GM23338 (cell line): ENCODE measurements around the gene HTR1D. TPM values are rescaled to one million over a fixed set of nuclear protein-coding genes. Genes with fewer than 3 reads are reported as not detected.

Source experiments
- ATAC-seq: fragments of 200-7000 bp; cut with Tn5 transposase; 3 replicates; pipeline ENCODE4 v1.9.1; 2020
- DNase-seq: peaks from one replicate; pipeline ENCODE4 v3.0.0-alpha.2; 2015; ENCODE audit warnings: low spot score
- H2AFZ ChIP-seq: fragments of 200-600 bp; sonication (generic); 2 replicates; pipeline ENCODE4 v1.8.0; 2016; ENCODE audit warnings: antibody characterized with exemption, mild to moderate bottlenecking, moderate library complexity
- H3F3A ChIP-seq: fragments of 200-600 bp; sonication (generic); replicated peaks from 2 replicates; pipeline ENCODE4 v1.8.0; 2017; ENCODE audit warnings: antibody characterized with exemption, mixed run types, low read depth
- H3K27ac ChIP-seq: fragments of 200-600 bp; sonication (generic); 2 replicates; pipeline ENCODE4 v1.6.1; 2016; ENCODE audit warnings: low read depth
- H3K27me3 ChIP-seq: fragments of 200-600 bp; sonication (generic); 2 replicates; pipeline ENCODE4 v1.8.0; 2016; ENCODE audit warnings: mild to moderate bottlenecking, mixed run types, moderate library complexity; ENCODE audit not compliant: insufficient read depth
- H3K36me3 ChIP-seq: fragments of 200-600 bp; sonication (generic); 2 replicates; pipeline ENCODE4 v1.8.0; 2016; ENCODE audit warnings: mild to moderate bottlenecking; ENCODE audit not compliant: insufficient read depth
- H3K4me1 ChIP-seq: fragments of 200-600 bp; sonication (generic); 2 replicates; pipeline ENCODE4 v1.8.0; 2016; ENCODE audit warnings: mild to moderate bottlenecking, moderate library complexity; ENCODE audit not compliant: insufficient read depth
- H3K4me2 ChIP-seq: fragments of 200-600 bp; sonication (generic); 2 replicates; pipeline ENCODE4 v1.7.1; 2017; ENCODE audit warnings: mixed run types
- H3K4me3 ChIP-seq: fragments of 200-600 bp; sonication (generic); 2 replicates; pipeline ENCODE4 v1.6.1; 2016; ENCODE audit warnings: mixed run types
- H3K79me2 ChIP-seq: fragments of 200-600 bp; sonication (generic); replicated peaks from 2 replicates; pipeline ENCODE4 v1.8.0; 2017; ENCODE audit warnings: mild to moderate bottlenecking; ENCODE audit not compliant: insufficient read depth
- H3K9me2 ChIP-seq: fragments of 200-600 bp; sonication (generic); 2 replicates; pipeline ENCODE4 v1.8.0; 2017; ENCODE audit not compliant: insufficient read depth
- H4K20me1 ChIP-seq: fragments of 200-600 bp; sonication (generic); replicated peaks from 2 replicates; pipeline ENCODE4 v1.8.0; 2017; ENCODE audit warnings: mild to moderate bottlenecking; ENCODE audit not compliant: insufficient read depth
- H3K27ac Mint-ChIP-seq: 2 replicates; pipeline ENCODE4 v1.8.0; 2020; ENCODE audit warnings: inconsistent platforms, mild to moderate bottlenecking, moderate library complexity, mixed read lengths
- H3K27me3 Mint-ChIP-seq: 3 replicates; pipeline ENCODE4 v1.8.0; 2022; ENCODE audit warnings: low read depth, mild to moderate bottlenecking, moderate library complexity, mixed read lengths, inconsistent platforms; ENCODE audit not compliant: insufficient read depth, poor library complexity
- H3K36me3 Mint-ChIP-seq: 3 replicates; pipeline ENCODE4 v1.8.0; 2021; ENCODE audit warnings: low read depth, mild to moderate bottlenecking, inconsistent platforms, moderate library complexity, mixed read lengths
- H3K4me1 Mint-ChIP-seq: 3 replicates; pipeline ENCODE4 v1.8.0; 2020; ENCODE audit warnings: mild to moderate bottlenecking, inconsistent platforms, mixed read lengths
- H3K4me3 Mint-ChIP-seq: 3 replicates; pipeline ENCODE4 v1.8.0; 2021; ENCODE audit warnings: moderate library complexity, mild to moderate bottlenecking, inconsistent platforms, mixed read lengths
- H3K9me3 Mint-ChIP-seq: 3 replicates; pipeline ENCODE4 v1.8.0; 2020; ENCODE audit warnings: moderate library complexity, mild to moderate bottlenecking, inconsistent platforms, mixed read lengths
- CREB1 ChIP-seq: fragments of 250-450 bp; sonication (Bioruptor Pico); IDR thresholded peaks from 2 replicates; pipeline ENCODE4 v1.5.0; 2020; ENCODE audit warnings: low read depth, mild to moderate bottlenecking, moderate library complexity
- CTCF ChIP-seq, 2 experiments: fragments of 200-600 bp in 1 of 2; sonication (generic) in 1 of 2; conservative IDR thresholded peaks; 2 replicates each; pipeline versions ENCODE4 v1.5.1 to v1.6.1; 2016 to 2017; ENCODE audit warnings: antibody characterized with exemption in 2 of 2, low read depth in 2 of 2, mild to moderate bottlenecking in 2 of 2, moderate library complexity in 1 of 2
- ETS1 ChIP-seq: IDR thresholded peaks from 2 replicates; pipeline ENCODE4 v1.6.1; 2016; ENCODE audit warnings: antibody characterized with exemption
- EZH2 ChIP-seq: fragments of 200-600 bp; sonication (generic); IDR thresholded peaks from one replicate; pipeline ENCODE4 v1.8.0; 2017; ENCODE audit warnings: antibody characterized with exemption, mild to moderate bottlenecking, low read depth; ENCODE audit not compliant: unreplicated experiment
- EZH2phosphoT487 ChIP-seq: fragments of 200-600 bp; sonication (generic); IDR thresholded peaks from one replicate; pipeline ENCODE4 v1.8.1; 2018; ENCODE audit warnings: antibody characterized with exemption; ENCODE audit not compliant: unreplicated experiment
- JUNB ChIP-seq: IDR thresholded peaks from one replicate; pipeline ENCODE4 v1.6.1; 2016; ENCODE audit warnings: antibody characterized with exemption; ENCODE audit not compliant: unreplicated experiment
- NANOG ChIP-seq: IDR thresholded peaks from 2 replicates; pipeline ENCODE4 v1.6.1; 2016; ENCODE audit warnings: antibody characterized with exemption, borderline replicate concordance
- POLR2AphosphoS5 ChIP-seq: IDR thresholded peaks from 2 replicates; pipeline ENCODE4 v1.6.1; 2016; ENCODE audit warnings: antibody characterized with exemption, low read depth
- REST ChIP-seq: IDR thresholded peaks from one replicate; pipeline ENCODE4 v1.6.1; 2018; ENCODE audit warnings: antibody characterized with exemption; ENCODE audit not compliant: unreplicated experiment
- STAT1 ChIP-seq: IDR thresholded peaks from one replicate; pipeline ENCODE4 v1.6.1; 2016; ENCODE audit warnings: antibody characterized with exemption; ENCODE audit not compliant: unreplicated experiment
- ZNF114 ChIP-seq: fragments of 250-450 bp; sonication (Bioruptor Pico); IDR thresholded peaks from 2 replicates; pipeline ENCODE4 v1.5.0; 2020; ENCODE audit warnings: mild to moderate bottlenecking, moderate library complexity
- ZNF331 ChIP-seq: fragments of 250-450 bp; sonication (Bioruptor Pico); IDR thresholded peaks from 2 replicates; pipeline ENCODE4 v1.5.0; 2020; ENCODE audit warnings: low read depth, mild to moderate bottlenecking, moderate library complexity
- ZNF462 ChIP-seq: fragments of 250-450 bp; sonication (Bioruptor Pico); IDR thresholded peaks from 2 replicates; pipeline ENCODE4 v1.5.0; 2020; ENCODE audit warnings: mild to moderate bottlenecking, moderate library complexity
- polyA plus RNA-seq: library from polyadenylated mRNA; unstranded; fragments of >200 nt; fragmentation: Nextera tagmentation; extraction: Ambion mirVana; gene quantifications from 2 replicates; pipeline ENCODE4 v1.2.1, GENCODE V29; 2016
- total RNA-seq: library from RNA; depleted of rRNA; stranded (reverse); fragments of >200 nt; shearing (Covaris generic); gene quantifications from 2 replicates; pipeline ENCODE4 v1.2.3, GENCODE V29; 2014

Gene HTR1D
- total and polyA plus RNA-seq, 2 experiments from 2014 or later, result 2.4 to 4.1 TPM

- no peaks in the 10 kb centered on the region for H3F3A ChIP-seq
- no peaks in the 10 kb centered on the region for H3K79me2 ChIP-seq
- no peaks in the 10 kb centered on the region for H4K20me1 ChIP-seq
- no peak overlapping the region for H3K4me2 ChIP-seq
- H3K36me3 ChIP-seq, result no peaks in the 10 kb centered on the region
- no peaks in the 10 kb centered on the region for H3K9me2 ChIP-seq
- H3K4me1 ChIP-seq, result no peaks in the 10 kb centered on the region
- TF ChIP-seq POLR2AphosphoS5 (no peak), EZH2 (no peak), ETS1 (no peak), STAT1 (no peak), ZNF462 (CRISPR knock-in tag) (no peak), EZH2phosphoT487 (no peak), NANOG (no peak), REST (no peak), CREB1 (no peak), CTCF (conservative IDR thresholded peaks at IDR 0.05; ENCODE audit: low read depth in 2 of 2) (no peak), JUNB (no peak), ZNF114 (CRISPR knock-in tag) (no peak), ZNF331 (no peak)
- Mint-ChIP-seq H3K27me3 (peaks cover 11% of the 10 kb centered on the region), H3K27ac (no peak overlapping the region), H3K4me1 (no peaks in the 10 kb centered on the region), H3K9me3 (no peaks in the 10 kb centered on the region; the same call in 2 of the 3 replicates), H3K36me3 (peaks cover 6% of the 10 kb centered on the region; the same call in 1 of the 3 replicates), H3K4me3 (no peak overlapping the region)
- DNase-seq, result no peak
- no peak for ATAC-seq
- H3K27ac ChIP-seq, result 0 out of 2 replicates have a peak overlapping the region, but pooled peaks have one; percentile 20
- no peak overlapping the region for H3K4me3 ChIP-seq
- H2AFZ ChIP-seq, result no peak overlapping the region
- H3K27me3 ChIP-seq, result no peaks in the 10 kb centered on the region
Measured at GRCh38 chr1:23194119-23194984, 22.9 kb downstream of the HTR1D start.
